Stomach (tissue), 9 donors: ENCODE results near the gene IL1R2. TPM values are rescaled to one million over a fixed set of nuclear protein-coding genes. Genes with fewer than 3 reads are reported as not detected.

Source experiments
- DNase-seq, 2 donors: peaks; one replicate each; pipeline versions ENCODE4 v3.0.0 to v3.0.0-alpha.2; 2013 to 2019
- H3K27ac ChIP-seq, 5 donors: fragments of 200-600 bp in 4 of 5; sonication (generic) in 4 of 5; one replicate each; pipeline ENCODE4 v1.5.1; 2013 to 2019; ENCODE audit warnings: mild to moderate bottlenecking in 1 of 5, moderate library complexity in 1 of 5
- H3K27me3 ChIP-seq, 3 donors: fragments of 200-600 bp; sonication (generic); one replicate each; pipeline ENCODE4 v1.5.1; 2017 to 2019; ENCODE audit warnings: mixed run types in 1 of 3
- H3K36me3 ChIP-seq, 4 donors: fragments of 200-600 bp; sonication (generic); 1 replicate in 3 of 4; 2 replicates in 1 of 4; pipeline ENCODE4 v1.5.1; 2016 to 2019
- H3K4me1 ChIP-seq, 4 donors: fragments of 200-600 bp; sonication (generic); one replicate each; pipeline ENCODE4 v1.5.1; 2016 to 2019
- H3K4me3 ChIP-seq, 4 donors: fragments of 200-600 bp; sonication (generic) in 3 of 4; one replicate each; pipeline ENCODE4 v1.5.1; 2016 to 2019; ENCODE audit warnings: mild to moderate bottlenecking in 1 of 4
- H3K9me3 ChIP-seq, 4 donors: fragments of 200-600 bp; sonication (generic); one replicate each; pipeline ENCODE4 v1.5.1; 2016 to 2019
- CTCF ChIP-seq, 7 experiments: fragments of 450-650 bp in 4 of 7; fragments of 200-600 bp in 3 of 7; sonication (generic) in 3 of 7; IDR thresholded peaks; one replicate each; pipeline ENCODE4 v1.5.1; 2016 to 2019; ENCODE audit warnings: antibody characterized with exemption in 7 of 7, control low read depth in 2 of 7, mild to moderate bottlenecking in 1 of 7
- EP300 ChIP-seq: sonication (generic); formaldehyde crosslinking; IDR thresholded peaks from one replicate; pipeline ENCODE4 v1.6.1; 2017; ENCODE audit warnings: antibody characterized with exemption
- POLR2A ChIP-seq, 4 donors: fragments of 450-650 bp; IDR thresholded peaks; one replicate each; pipeline ENCODE4 v1.6.1; 2016; ENCODE audit warnings: antibody characterized with exemption in 4 of 4, control low read depth in 2 of 4, mild to moderate bottlenecking in 1 of 4, moderate library complexity in 1 of 4
- POLR2AphosphoS5 ChIP-seq, 3 donors: sonication (generic); formaldehyde crosslinking; IDR thresholded peaks; one replicate each; pipeline ENCODE4 v1.6.1; 2016; ENCODE audit warnings: antibody characterized with exemption in 3 of 3
- WGBS, 5 donors: extraction: QIAGEN DNeasy Blood & Tissue Kit in 3 of 5; methylation state at CpG; one replicate each; pipeline versions ENCODE4 v1.1.5 to v1.1.7; 2013 to 2018; 5-methylcytosine and 5-hydroxymethylcytosine counted together
- intact Hi-C: fragments of 100-400 bp; cut with DNase I; formaldehyde crosslinking; loops from one replicate; pipeline ENCODE4 v1.15.1; 2023; ENCODE audit warnings: low total_unique reads
- polyA plus RNA-seq, 3 donors: library from polyadenylated mRNA; stranded (reverse); fragments of 200-250 nt; gene quantifications; one replicate each; pipeline ENCODE4 v1.2.3, GENCODE V29; 2013
- total RNA-seq, 5 donors: library from RNA; depleted of rRNA; stranded (reverse); fragments of >200 nt; gene quantifications; one replicate each; pipeline versions ENCODE4 v1.1.0 to v1.2.3, GENCODE V29; 2014 to 2016
- donor health status: healthy with polysubstance abuse.
- donor health status: Bipolar disorder and iron deficiency.
- donor health status: healthy.

Gene IL1R2
- total and polyA plus RNA-seq, 8 donors: 2.3 to 111 (median 24.8) TPM

DNA sequence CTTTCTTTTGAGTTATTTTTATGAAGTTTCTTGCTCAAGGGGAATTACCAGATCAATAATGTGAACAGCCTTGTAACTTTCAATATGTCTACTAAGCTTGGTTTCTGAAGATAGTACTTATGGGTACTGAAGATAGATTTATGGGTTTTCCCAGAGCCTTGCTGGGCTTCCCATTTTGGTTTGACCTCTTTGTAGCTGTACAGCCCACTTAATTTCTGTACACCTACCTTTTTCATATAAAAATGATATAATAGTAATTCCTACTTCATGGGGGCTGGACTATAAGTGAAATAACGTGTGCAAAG lies 22.2 kb downstream of the IL1R2 start:
- WGBS, 5 donors: 83 to 95% (median 87%) methylated on average over 1 of the region's 1 CpG
- no peak overlapping the region for H3K27ac ChIP-seq
- no peak for DNase-seq
- H3K4me1 ChIP-seq: no peaks in the 10 kb centered on the region
- no peak overlapping the region for H3K4me3 ChIP-seq
- no peaks in the 10 kb centered on the region for H3K27me3 ChIP-seq
- TF ChIP-seq CTCF (IDR thresholded peaks at IDR 0.05) (no peak), POLR2AphosphoS5 (IDR thresholded peaks at IDR 0.05) (no peak), POLR2A (IDR thresholded peaks at IDR 0.05) (no peak), EP300 (no peak)
- H3K9me3 ChIP-seq: no peaks in the 10 kb centered on the region
- H3K36me3 ChIP-seq: no peaks in the 10 kb centered on the region
- intact Hi-C loops: no loop called here

- TF ChIP-seq POLR2AphosphoS5 (IDR thresholded peaks at IDR 0.05) (no peak), EP300 (no peak), CTCF (IDR thresholded peaks at IDR 0.05) (no peak), POLR2A (IDR thresholded peaks at IDR 0.05) (no peak)
- Histone ChIP-seq H3K4me1 (peaks cover 0 to under 1% (median under 1%) of the 10 kb centered on the region in 4 donors), H3K27ac (no peak overlapping the region), H3K27me3 (no peaks in the 10 kb centered on the region), H3K36me3 (no peaks in the 10 kb centered on the region), H3K9me3 (no peaks in the 10 kb centered on the region), H3K4me3 (no peak overlapping the region)
- intact Hi-C loops: no loop called here
- no peak for DNase-seq
- 82 to 92% (median 85%) methylated on average over 5 of the region's 5 CpGs for WGBS, 5 donors
Measured at GRCh38 chr2:102015399-102015798, 23.6 kb downstream of the IL1R2 start.

DNA sequence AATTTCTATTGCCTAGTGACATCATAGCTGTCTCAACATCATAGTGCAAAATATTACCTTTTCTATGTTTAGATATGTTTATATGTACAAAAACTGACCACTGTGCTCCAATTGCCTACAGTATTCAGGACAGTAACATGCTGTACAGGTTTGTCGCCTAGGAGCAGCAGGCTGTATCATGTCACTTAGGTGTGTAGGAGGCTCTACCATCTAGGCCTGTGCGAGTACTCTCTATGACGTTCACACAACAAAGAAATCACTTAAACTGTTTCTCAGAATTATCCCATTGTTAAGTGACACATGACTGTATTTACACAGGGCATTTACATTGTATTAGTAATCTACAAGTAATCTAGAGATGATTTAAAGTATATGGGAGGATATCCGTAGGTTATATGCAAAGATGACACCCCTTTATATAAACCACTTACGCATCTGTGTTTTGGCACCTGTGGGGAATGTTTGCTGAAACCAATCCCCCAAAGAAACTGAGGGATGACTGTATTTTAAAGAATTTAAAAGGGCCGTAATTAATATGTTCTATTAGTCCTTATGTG lies 24.7 kb downstream of the IL1R2 start:
- Histone ChIP-seq H3K27me3 (no peaks in the 10 kb centered on the region), H3K9me3 (no peaks in the 10 kb centered on the region), H3K36me3 (no peaks in the 10 kb centered on the region), H3K27ac (no peak overlapping the region), H3K4me1 (peaks cover 0 to 10% (median 6%) of the 10 kb centered on the region in 4 donors), H3K4me3 (no peak overlapping the region)
- WGBS, 5 donors: 70 to 83% (median 79%) methylated on average over 6 of the region's 6 CpGs
- no peak for DNase-seq
- TF ChIP-seq CTCF (IDR thresholded peaks at IDR 0.05) (no peak), POLR2A (IDR thresholded peaks at IDR 0.05) (no peak), EP300 (no peak)
- intact Hi-C loops: no loop called here

- H3K27me3 ChIP-seq: no peaks in the 10 kb centered on the region
- H3K4me1 ChIP-seq: peaks cover 0 to 22% (median 6%) of the 10 kb centered on the region in 4 donors
- TF ChIP-seq CTCF (IDR thresholded peaks at IDR 0.05) (no peak), POLR2AphosphoS5 (IDR thresholded peaks at IDR 0.05) (no peak), POLR2A (IDR thresholded peaks at IDR 0.05) (no peak), EP300 (no peak)
- no peaks in the 10 kb centered on the region for H3K9me3 ChIP-seq
- DNase-seq: no peak
- intact Hi-C loops: no loop called here
- 77 to 84% (median 83%) methylated on average over 8 of the region's 8 CpGs for WGBS, 5 donors
- H3K27ac ChIP-seq: no peak overlapping the region
- no peak overlapping the region for H3K4me3 ChIP-seq
- no peaks in the 10 kb centered on the region for H3K36me3 ChIP-seq
Measured at GRCh38 chr2:102018823-102019445, 27.2 kb downstream of the IL1R2 start.
